Measurements from ENCODE around the gene TSPAN15.

- TF ChIP-seq CTCF (IDR thresholded peaks at IDR 0.05) (no peak), POLR2A (IDR thresholded peaks at IDR 0.05) (no peak)
Measured at GRCh38 chr10:69459101-69459790, 8.0 kb downstream of the TSPAN15 start.

Measured in breast epithelium (tissue), 3 donors.